H9 (cell line): ENCODE data around the gene HLX. TPM values are rescaled to one million over a fixed set of nuclear protein-coding genes. Genes with fewer than 3 reads are reported as not detected.

Source experiments
- DNase-seq: peaks from one replicate; pipeline ENCODE4 v3.0.0-alpha.2; 2017
- H2AFZ ChIP-seq: one replicate; pipeline ENCODE4 v1.6.1; 2013; ENCODE audit warnings: mild to moderate bottlenecking, low read length, control low read depth, moderate library complexity
- H2AK5ac ChIP-seq: 2 replicates; pipeline ENCODE4 v1.6.1; 2013; ENCODE audit warnings: low read length, control low read depth, mixed read lengths; ENCODE audit not compliant: insufficient read length
- H2BK120ac ChIP-seq: one replicate; pipeline ENCODE4 v1.6.1; 2013; ENCODE audit warnings: low read depth, mild to moderate bottlenecking, low read length, control low read depth, inconsistent platforms; ENCODE audit not compliant: poor library complexity, severe bottlenecking
- H2BK12ac ChIP-seq: 2 replicates; pipeline ENCODE4 v1.6.1; 2013; ENCODE audit warnings: low read length, control low read depth, mixed read lengths, low read depth; ENCODE audit not compliant: insufficient read length
- H2BK15ac ChIP-seq: 2 replicates; pipeline ENCODE4 v1.6.1; 2013; ENCODE audit warnings: low read depth, low read length, control low read depth
- H2BK20ac ChIP-seq: one replicate; pipeline ENCODE4 v1.6.1; 2013; ENCODE audit warnings: low read depth, mild to moderate bottlenecking, low read length, control low read depth, inconsistent platforms; ENCODE audit not compliant: poor library complexity, severe bottlenecking
- H2BK5ac ChIP-seq: 2 replicates; pipeline ENCODE4 v1.6.1; 2013; ENCODE audit warnings: low read length, control low read depth, mixed read lengths; ENCODE audit not compliant: insufficient read length
- H3K14ac ChIP-seq: 2 replicates; pipeline ENCODE4 v1.6.1; 2013; ENCODE audit warnings: low read length, control low read depth; ENCODE audit not compliant: insufficient read depth
- H3K18ac ChIP-seq: 2 replicates; pipeline ENCODE4 v1.6.1; 2013; ENCODE audit warnings: low read depth, mild to moderate bottlenecking, mixed read lengths, low read length, control low read depth; ENCODE audit not compliant: insufficient read length
- H3K23ac ChIP-seq: 2 replicates; pipeline ENCODE4 v1.6.1; 2013; ENCODE audit warnings: low read length, control low read depth, mixed read lengths, low read depth; ENCODE audit not compliant: insufficient read length
- H3K23me2 ChIP-seq: 2 replicates; pipeline ENCODE4 v1.6.1; 2013; ENCODE audit warnings: low read depth, mild to moderate bottlenecking, mixed read lengths, low read length, control low read depth; ENCODE audit not compliant: insufficient read length, poor library complexity, severe bottlenecking
- H3K27ac ChIP-seq: 2 replicates; pipeline ENCODE4 v1.5.1; 2013; ENCODE audit warnings: low read length, control low read depth, mixed read lengths, low read depth; ENCODE audit not compliant: insufficient read length
- H3K27me3 ChIP-seq: 2 replicates; pipeline ENCODE4 v1.6.1; 2013; ENCODE audit warnings: low read length, control low read depth, inconsistent platforms; ENCODE audit not compliant: insufficient read depth
- H3K4ac ChIP-seq: 2 replicates; pipeline ENCODE4 v1.6.1; 2013; ENCODE audit warnings: low read depth, mild to moderate bottlenecking, control low read depth, inconsistent platforms, low read length, moderate library complexity
- H3K4me1 ChIP-seq: 2 replicates; pipeline ENCODE4 v1.6.1; 2013; ENCODE audit warnings: low read length, control low read depth, inconsistent platforms; ENCODE audit not compliant: insufficient read depth
- H3K4me2 ChIP-seq: 2 replicates; pipeline ENCODE4 v1.6.1; 2013; ENCODE audit warnings: low read length, control low read depth, mixed read lengths; ENCODE audit not compliant: insufficient read length, insufficient read depth
- H3K56ac ChIP-seq: 2 replicates; pipeline ENCODE4 v1.6.1; 2013; ENCODE audit warnings: low read depth, mild to moderate bottlenecking, mixed read lengths, low read length, control low read depth; ENCODE audit not compliant: insufficient read length
- H3K79me1 ChIP-seq: 2 replicates; pipeline ENCODE4 v1.6.1; 2013; ENCODE audit warnings: low read depth, mild to moderate bottlenecking, moderate library complexity, low read length, control low read depth, inconsistent platforms; ENCODE audit not compliant: insufficient read depth, poor library complexity, severe bottlenecking
- H3K79me2 ChIP-seq: 2 replicates; pipeline ENCODE4 v1.6.1; 2013; ENCODE audit warnings: low read length, control low read depth, inconsistent platforms; ENCODE audit not compliant: insufficient read depth
- H3K9ac ChIP-seq: 2 replicates; pipeline ENCODE4 v1.6.1; 2013; ENCODE audit warnings: low read length, control low read depth, mixed read lengths; ENCODE audit not compliant: insufficient read length; ENCODE audit errors: extremely low read depth
- H3K9me3 ChIP-seq: one replicate; pipeline ENCODE4 v1.6.1; 2013; ENCODE audit warnings: low read depth, low read length, inconsistent platforms; ENCODE audit not compliant: control insufficient read depth
- H3T11ph ChIP-seq: one replicate; pipeline ENCODE4 v1.6.1; 2013; ENCODE audit warnings: mild to moderate bottlenecking, low read length, control low read depth, inconsistent platforms
- H4K20me1 ChIP-seq: one replicate; pipeline ENCODE4 v1.6.1; 2013; ENCODE audit not compliant: control insufficient read depth, insufficient read length, insufficient read depth
- H4K5ac ChIP-seq: 2 replicates; pipeline ENCODE4 v1.6.1; 2013; ENCODE audit warnings: low read depth, mild to moderate bottlenecking, mixed read lengths, low read length, control low read depth; ENCODE audit not compliant: insufficient read length
- H4K8ac ChIP-seq: replicated peaks from 2 replicates; pipeline ENCODE4 v1.6.1; 2013; ENCODE audit warnings: low read length, control low read depth, mixed read lengths, low read depth; ENCODE audit not compliant: insufficient read length
- H4K91ac ChIP-seq: 2 replicates; pipeline ENCODE4 v1.6.1; 2013; ENCODE audit warnings: low read depth, mild to moderate bottlenecking, moderate library complexity, mixed read lengths, low read length, control low read depth; ENCODE audit not compliant: insufficient read length
- H3K27ac Mint-ChIP-seq, 3 experiments: 2 replicates in 2 of 3; 3 replicates in 1 of 3; pipeline ENCODE4 v1.8.0; 2020 to 2021; ENCODE audit warnings: mixed read lengths in 3 of 3, mild to moderate bottlenecking in 1 of 3, moderate library complexity in 1 of 3
- H3K27me3 Mint-ChIP-seq: 2 replicates; pipeline ENCODE4 v1.8.0; 2021; ENCODE audit warnings: low read depth, mild to moderate bottlenecking, moderate library complexity, mixed read lengths
- H3K36me3 Mint-ChIP-seq, 3 experiments: 2 replicates in 2 of 3; 3 replicates in 1 of 3; pipeline ENCODE4 v1.8.0; 2020 to 2021; ENCODE audit warnings: low read depth in 3 of 3, mixed read lengths in 3 of 3; ENCODE audit not compliant: insufficient read depth in 1 of 3
- H3K4me1 Mint-ChIP-seq, 2 experiments: 2 replicates each; pipeline ENCODE4 v1.8.0; 2020; ENCODE audit warnings: mixed read lengths in 2 of 2
- H3K4me3 Mint-ChIP-seq, 2 experiments: 2 replicates in 1 of 2; 3 replicates in 1 of 2; pipeline ENCODE4 v1.8.0; 2020 to 2021; ENCODE audit warnings: mild to moderate bottlenecking in 2 of 2, mixed read lengths in 2 of 2, moderate library complexity in 1 of 2
- H3K9me3 Mint-ChIP-seq, 2 experiments: 2 replicates in 1 of 2; 3 replicates in 1 of 2; pipeline ENCODE4 v1.8.0; 2020; ENCODE audit warnings: mild to moderate bottlenecking in 2 of 2, mixed read lengths in 2 of 2, moderate library complexity in 1 of 2
- CTCF ChIP-seq: fragments of 200-600 bp; sonication (generic); conservative IDR thresholded peaks from 3 replicates; pipeline ENCODE4 v1.8.0; 2021; ENCODE audit warnings: antibody characterized with exemption, mild to moderate bottlenecking
- WGBS: extraction: QIAGEN DNeasy Blood & Tissue Kit; methylation state at CpG from one replicate; pipeline ENCODE4 v1.1.7; 2013; ENCODE audit warnings: missing lambda C conversion rate, low lambda C conversion rate, mixed read lengths; ENCODE audit not compliant: insufficient read length; ENCODE audit errors: extremely low coverage; 5-methylcytosine and 5-hydroxymethylcytosine counted together
- total RNA-seq: library from RNA; stranded (reverse); gene quantifications from 2 replicates; pipeline ENCODE4 v1.2.1, GENCODE V29; 2021

HLX gene
- total RNA-seq, 1 experiment from 2014 or later, result 0.37 TPM

GRCh38 chr1:220917101-220917500, 37.9 kb downstream of the HLX start:
- Histone ChIP-seq H3K79me2 (no peaks in the 10 kb centered on the region), H3K4ac (no peak overlapping the region), H3K9ac (no peak overlapping the region), H4K20me1 (no peaks in the 10 kb centered on the region), H2BK12ac (no peak overlapping the region), H2BK120ac (no peak overlapping the region), H4K8ac (no peak overlapping the region), H3K27me3 (no peaks in the 10 kb centered on the region), H2BK15ac (no peak overlapping the region), H3K27ac (no peak overlapping the region), H3K18ac (no peak overlapping the region), H4K91ac (no peak overlapping the region), H3T11ph (no peak overlapping the region), H3K23ac (no peak overlapping the region), H3K4me2 (no peak overlapping the region), H4K5ac (no peak overlapping the region), H2AFZ (no peak overlapping the region), H3K23me2 (no peaks in the 10 kb centered on the region), H3K14ac (no peak overlapping the region), H3K56ac (no peak overlapping the region), H3K79me1 (no peaks in the 10 kb centered on the region), H3K9me3 (no peaks in the 10 kb centered on the region), H2BK20ac (no peak overlapping the region), H3K4me1 (0 out of 2 replicates have a peak, but pooled peaks cover 2% of the 10 kb centered on the region), H2BK5ac (no peak overlapping the region), H2AK5ac (no peak overlapping the region)
- Mint-ChIP-seq H3K4me1 (peaks cover 7 to 9% of the 10 kb centered on the region in 2 experiments), H3K36me3 (no peaks in the 10 kb centered on the region), H3K4me3 (no peak overlapping the region), H3K27me3 (peaks cover 14% of the 10 kb centered on the region; the same call in 1 of the 2 replicates), H3K9me3 (no peaks in the 10 kb centered on the region), H3K27ac (no peak overlapping the region)
- no peak for DNase-seq
- WGBS, result no CpG with 5 or more reads among the region's 5 CpGs
- no peak for TF ChIP-seq CTCF
